ENCODE results near the gene ELAPOR2. TPM values are rescaled to one million over a fixed set of nuclear protein-coding genes. Genes with fewer than 3 reads are reported as not detected.

The ELAPOR2 gene
- total and polyA plus RNA-seq, 2 of the 13 experiments (the other 11 are each of a cell fraction or from before 2014, with no cell fraction given): 7.8 to 8.4 TPM

DNA sequence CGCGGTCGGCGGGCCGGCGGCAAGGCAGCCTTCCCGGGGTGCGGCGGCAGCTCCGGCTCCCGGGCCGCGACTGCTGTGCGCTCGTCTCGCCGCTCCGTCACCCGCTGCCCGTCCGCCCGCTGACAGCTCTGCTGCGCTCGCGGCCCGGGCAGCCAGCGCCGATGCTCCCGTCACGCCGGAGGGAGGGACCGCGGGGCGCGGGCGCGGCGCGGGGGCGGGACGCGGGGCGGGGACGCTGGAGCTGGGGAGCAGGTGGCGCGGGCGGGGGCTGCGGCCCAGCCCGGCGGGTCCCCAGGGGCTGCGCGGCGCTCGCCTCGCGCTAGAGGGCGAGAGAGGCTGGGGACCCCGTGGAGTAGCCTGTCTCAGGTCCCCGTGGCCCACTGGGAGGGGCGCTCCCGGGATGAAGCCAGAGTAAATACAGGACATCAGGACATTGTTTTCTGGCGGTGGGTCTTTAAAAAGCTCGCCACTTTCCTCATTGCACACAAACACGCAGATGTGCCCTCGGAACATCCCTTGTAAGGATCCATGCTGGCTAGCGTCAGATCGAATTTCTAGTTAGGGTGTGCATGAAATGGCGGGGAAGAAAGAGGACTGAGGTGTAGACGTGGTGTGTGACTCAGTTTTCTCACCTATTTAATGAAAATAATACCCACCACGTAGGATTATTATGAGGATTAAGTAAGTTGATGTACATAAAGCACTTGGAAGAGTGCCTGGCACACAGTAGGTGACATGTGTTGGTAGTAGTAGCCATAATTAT, at the start of gene ELAPOR2 (continued):
- no peak for TF ChIP-seq NR2C2 (CRISPR knock-in tag; IDR thresholded peaks at IDR 0.05; ENCODE audit: borderline replicate concordance)
- TF ChIP-seq, protein P1, sequence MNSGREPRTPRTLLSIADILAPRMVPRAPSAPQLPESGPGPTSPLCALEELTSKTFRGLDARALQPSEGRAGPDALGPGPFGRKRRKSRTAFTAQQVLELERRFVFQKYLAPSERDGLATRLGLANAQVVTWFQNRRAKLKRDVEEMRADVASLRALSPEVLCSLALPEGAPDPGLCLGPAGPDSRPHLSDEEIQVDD (CRISPR knock-in tag; IDR thresholded peaks at IDR 0.05; ENCODE audit: borderline replicate concordance): no peak
- TF ChIP-seq, protein P2, sequence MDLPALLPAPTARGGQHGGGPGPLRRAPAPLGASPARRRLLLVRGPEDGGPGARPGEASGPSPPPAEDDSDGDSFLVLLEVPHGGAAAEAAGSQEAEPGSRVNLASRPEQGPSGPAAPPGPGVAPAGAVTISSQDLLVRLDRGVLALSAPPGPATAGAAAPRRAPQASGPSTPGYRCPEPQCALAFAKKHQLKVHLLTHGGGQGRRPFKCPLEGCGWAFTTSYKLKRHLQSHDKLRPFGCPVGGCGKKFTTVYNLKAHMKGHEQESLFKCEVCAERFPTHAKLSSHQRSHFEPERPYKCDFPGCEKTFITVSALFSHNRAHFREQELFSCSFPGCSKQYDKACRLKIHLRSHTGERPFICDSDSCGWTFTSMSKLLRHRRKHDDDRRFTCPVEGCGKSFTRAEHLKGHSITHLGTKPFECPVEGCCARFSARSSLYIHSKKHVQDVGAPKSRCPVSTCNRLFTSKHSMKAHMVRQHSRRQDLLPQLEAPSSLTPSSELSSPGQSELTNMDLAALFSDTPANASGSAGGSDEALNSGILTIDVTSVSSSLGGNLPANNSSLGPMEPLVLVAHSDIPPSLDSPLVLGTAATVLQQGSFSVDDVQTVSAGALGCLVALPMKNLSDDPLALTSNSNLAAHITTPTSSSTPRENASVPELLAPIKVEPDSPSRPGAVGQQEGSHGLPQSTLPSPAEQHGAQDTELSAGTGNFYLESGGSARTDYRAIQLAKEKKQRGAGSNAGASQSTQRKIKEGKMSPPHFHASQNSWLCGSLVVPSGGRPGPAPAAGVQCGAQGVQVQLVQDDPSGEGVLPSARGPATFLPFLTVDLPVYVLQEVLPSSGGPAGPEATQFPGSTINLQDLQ (CRISPR knock-in tag; IDR thresholded peaks at IDR 0.05): no peak
- peak; percentile 18; the same call in 1 of the 2 replicates for TF ChIP-seq SALL1 (CRISPR knock-in tag; IDR thresholded peaks at IDR 0.05)
- no peak for TF ChIP-seq NFRKB (IDR thresholded peaks at IDR 0.05)
- TF ChIP-seq JUND (CRISPR knock-in tag; IDR thresholded peaks at IDR 0.05): no peak
- TF ChIP-seq, protein P3, sequence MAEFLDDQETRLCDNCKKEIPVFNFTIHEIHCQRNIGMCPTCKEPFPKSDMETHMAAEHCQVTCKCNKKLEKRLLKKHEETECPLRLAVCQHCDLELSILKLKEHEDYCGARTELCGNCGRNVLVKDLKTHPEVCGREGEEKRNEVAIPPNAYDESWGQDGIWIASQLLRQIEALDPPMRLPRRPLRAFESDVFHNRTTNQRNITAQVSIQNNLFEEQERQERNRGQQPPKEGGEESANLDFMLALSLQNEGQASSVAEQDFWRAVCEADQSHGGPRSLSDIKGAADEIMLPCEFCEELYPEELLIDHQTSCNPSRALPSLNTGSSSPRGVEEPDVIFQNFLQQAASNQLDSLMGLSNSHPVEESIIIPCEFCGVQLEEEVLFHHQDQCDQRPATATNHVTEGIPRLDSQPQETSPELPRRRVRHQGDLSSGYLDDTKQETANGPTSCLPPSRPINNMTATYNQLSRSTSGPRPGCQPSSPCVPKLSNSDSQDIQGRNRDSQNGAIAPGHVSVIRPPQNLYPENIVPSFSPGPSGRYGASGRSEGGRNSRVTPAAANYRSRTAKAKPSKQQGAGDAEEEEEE (CRISPR knock-in tag; IDR thresholded peaks at IDR 0.05; ENCODE audit: borderline replicate concordance): no peak
- TF ChIP-seq, protein P4, sequence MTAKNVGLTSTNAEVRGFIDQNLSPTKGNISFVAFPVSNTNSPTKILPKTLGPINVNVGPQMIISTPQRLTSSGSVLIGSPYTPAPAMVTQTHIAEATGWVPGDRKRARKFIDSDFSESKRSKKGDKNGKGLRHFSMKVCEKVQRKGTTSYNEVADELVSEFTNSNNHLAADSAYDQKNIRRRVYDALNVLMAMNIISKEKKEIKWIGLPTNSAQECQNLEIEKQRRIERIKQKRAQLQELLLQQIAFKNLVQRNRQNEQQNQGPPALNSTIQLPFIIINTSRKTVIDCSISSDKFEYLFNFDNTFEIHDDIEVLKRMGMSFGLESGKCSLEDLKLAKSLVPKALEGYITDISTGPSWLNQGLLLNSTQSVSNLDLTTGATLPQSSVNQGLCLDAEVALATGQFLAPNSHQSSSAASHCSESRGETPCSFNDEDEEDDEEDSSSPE (CRISPR knock-in tag; IDR thresholded peaks at IDR 0.05): no peak
- TF ChIP-seq, protein P5, sequence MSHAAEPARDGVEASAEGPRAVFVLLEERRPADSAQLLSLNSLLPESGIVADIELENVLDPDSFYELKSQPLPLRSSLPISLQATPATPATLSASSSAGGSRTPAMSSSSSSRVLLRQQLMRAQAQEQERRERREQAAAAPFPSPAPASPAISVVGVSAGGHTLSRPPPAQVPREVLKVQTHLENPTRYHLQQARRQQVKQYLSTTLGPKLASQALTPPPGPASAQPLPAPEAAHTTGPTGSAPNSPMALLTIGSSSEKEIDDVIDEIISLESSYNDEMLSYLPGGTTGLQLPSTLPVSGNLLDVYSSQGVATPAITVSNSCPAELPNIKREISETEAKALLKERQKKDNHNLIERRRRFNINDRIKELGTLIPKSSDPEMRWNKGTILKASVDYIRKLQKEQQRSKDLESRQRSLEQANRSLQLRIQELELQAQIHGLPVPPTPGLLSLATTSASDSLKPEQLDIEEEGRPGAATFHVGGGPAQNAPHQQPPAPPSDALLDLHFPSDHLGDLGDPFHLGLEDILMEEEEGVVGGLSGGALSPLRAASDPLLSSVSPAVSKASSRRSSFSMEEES (CRISPR knock-in tag; IDR thresholded peaks at IDR 0.05): no peak
- TF ChIP-seq, protein P6, sequence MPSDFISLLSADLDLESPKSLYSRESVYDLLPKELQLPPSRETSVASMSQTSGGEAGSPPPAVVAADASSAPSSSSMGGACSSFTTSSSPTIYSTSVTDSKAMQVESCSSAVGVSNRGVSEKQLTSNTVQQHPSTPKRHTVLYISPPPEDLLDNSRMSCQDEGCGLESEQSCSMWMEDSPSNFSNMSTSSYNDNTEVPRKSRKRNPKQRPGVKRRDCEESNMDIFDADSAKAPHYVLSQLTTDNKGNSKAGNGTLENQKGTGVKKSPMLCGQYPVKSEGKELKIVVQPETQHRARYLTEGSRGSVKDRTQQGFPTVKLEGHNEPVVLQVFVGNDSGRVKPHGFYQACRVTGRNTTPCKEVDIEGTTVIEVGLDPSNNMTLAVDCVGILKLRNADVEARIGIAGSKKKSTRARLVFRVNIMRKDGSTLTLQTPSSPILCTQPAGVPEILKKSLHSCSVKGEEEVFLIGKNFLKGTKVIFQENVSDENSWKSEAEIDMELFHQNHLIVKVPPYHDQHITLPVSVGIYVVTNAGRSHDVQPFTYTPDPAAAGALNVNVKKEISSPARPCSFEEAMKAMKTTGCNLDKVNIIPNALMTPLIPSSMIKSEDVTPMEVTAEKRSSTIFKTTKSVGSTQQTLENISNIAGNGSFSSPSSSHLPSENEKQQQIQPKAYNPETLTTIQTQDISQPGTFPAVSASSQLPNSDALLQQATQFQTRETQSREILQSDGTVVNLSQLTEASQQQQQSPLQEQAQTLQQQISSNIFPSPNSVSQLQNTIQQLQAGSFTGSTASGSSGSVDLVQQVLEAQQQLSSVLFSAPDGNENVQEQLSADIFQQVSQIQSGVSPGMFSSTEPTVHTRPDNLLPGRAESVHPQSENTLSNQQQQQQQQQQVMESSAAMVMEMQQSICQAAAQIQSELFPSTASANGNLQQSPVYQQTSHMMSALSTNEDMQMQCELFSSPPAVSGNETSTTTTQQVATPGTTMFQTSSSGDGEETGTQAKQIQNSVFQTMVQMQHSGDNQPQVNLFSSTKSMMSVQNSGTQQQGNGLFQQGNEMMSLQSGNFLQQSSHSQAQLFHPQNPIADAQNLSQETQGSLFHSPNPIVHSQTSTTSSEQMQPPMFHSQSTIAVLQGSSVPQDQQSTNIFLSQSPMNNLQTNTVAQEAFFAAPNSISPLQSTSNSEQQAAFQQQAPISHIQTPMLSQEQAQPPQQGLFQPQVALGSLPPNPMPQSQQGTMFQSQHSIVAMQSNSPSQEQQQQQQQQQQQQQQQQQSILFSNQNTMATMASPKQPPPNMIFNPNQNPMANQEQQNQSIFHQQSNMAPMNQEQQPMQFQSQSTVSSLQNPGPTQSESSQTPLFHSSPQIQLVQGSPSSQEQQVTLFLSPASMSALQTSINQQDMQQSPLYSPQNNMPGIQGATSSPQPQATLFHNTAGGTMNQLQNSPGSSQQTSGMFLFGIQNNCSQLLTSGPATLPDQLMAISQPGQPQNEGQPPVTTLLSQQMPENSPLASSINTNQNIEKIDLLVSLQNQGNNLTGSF (CRISPR knock-in tag; IDR thresholded peaks at IDR 0.05): no peak
- TF ChIP-seq, protein P7, sequence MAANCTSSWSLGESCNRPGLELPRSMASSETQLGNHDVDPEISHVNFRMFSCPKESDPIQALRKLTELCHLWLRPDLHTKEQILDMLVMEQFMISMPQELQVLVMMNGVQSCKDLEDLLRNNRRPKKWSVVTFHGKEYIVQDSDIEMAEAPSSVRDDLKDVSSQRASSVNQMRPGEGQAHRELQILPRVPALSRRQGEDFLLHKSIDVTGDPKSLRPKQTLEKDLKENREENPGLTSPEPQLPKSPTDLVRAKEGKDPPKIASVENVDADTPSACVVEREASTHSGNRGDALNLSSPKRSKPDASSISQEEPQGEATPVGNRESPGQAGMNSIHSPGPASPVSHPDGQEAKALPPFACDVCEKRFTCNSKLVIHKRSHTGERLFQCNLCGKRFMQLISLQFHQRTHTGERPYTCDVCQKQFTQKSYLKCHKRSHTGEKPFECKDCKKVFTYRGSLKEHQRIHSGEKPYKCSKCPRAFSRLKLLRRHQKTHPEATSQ (CRISPR knock-in tag; IDR thresholded peaks at IDR 0.05; ENCODE audit: borderline replicate concordance): no peak
- TF ChIP-seq GTF3A (CRISPR knock-in tag; conservative IDR thresholded peaks at IDR 0.05): no peak
- peak; percentile 48 for TF ChIP-seq STAG1 (CRISPR knock-in tag; IDR thresholded peaks at IDR 0.05)

All from HepG2 (cell line).